HG03520 (cell line): ENCODE measurements around the gene LRGUK.
"Not testable (repeated sequence)": the region's sequence is repeated elsewhere in the genome, so short reads cannot be mapped to it uniquely, and the experiment has no call there.

Source experiments
- ATAC-seq: cut with Tn5 transposase; IDR thresholded peaks from one replicate; pipeline ENCODE4 v1.9.1; 2021; ENCODE audit warnings: mild to moderate bottlenecking, moderate library complexity; ENCODE audit not compliant: unreplicated experiment

LRGUK gene, protein sequence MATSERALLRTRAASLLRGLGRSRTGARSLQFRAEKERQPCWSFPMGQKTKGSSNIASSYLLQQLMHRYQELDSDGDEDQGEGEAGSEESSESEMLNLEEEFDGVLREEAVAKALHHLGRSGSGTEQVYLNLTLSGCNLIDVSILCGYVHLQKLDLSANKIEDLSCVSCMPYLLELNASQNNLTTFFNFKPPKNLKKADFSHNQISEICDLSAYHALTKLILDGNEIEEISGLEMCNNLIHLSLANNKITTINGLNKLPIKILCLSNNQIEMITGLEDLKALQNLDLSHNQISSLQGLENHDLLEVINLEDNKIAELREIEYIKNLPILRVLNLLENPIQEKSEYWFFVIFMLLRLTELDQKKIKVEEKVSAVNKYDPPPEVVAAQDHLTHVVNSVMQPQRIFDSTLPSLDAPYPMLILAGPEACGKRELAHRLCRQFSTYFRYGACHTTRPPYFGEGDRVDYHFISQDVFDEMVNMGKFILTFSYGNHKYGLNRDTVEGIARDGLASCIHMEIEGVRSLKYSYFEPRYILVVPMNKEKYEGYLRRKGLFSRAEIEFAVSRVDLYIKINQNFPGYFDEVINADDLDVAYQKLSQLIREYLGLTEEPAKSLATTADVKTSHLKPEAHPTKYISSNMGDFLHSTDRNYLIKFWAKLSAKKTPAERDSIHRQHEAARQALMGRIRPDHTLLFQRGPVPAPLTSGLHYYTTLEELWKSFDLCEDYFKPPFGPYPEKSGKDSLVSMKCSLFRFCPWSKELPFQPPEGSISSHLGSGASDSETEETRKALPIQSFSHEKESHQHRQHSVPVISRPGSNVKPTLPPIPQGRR

DNA sequence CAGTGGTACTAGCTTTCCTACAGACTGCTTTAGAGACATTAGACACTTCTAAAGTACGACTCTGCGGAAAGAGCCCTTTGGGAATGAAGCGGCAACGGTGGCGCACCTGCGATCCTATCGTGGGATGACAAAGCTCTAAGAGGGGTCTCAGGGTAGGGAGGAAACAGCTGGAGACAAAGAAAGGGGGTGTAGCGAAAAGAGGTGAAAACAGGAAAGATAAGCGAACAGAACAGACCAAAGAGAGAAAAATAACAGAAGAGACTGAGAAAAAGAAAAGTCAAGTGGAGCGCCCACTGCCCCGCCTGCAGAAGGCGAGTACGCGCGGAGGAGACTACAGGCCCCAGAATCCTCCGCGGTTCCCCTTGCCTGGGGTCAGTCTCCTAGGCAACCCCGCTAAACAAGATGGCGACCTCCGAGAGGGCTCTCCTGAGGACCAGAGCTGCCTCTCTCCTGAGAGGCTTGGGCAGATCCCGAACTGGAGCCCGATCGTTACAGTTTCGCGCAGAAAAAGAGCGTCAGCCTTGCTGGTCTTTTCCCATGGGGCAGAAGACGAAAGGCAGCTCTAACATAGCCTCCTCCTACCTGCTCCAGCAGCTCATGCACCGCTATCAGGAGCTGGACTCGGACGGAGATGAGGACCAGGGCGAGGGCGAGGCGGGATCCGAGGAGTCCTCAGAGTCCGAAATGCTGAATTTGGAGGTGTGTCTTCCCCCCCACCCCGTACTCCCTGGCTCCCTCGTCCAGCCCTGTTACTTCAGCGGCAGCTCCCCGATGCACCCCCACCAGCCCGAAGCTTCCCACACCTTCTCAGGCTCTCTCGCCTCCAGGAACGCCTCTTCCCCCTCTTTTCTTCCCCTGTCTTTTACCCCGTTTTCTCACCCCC lies at the start of gene LRGUK:
Gene LRGUK (plus strand): TSS at position 375 of the 883 bp plus-strand sequence. CDS start 28 bp downstream, at position 403.
- ATAC-seq: peak; percentile 100

DNA sequence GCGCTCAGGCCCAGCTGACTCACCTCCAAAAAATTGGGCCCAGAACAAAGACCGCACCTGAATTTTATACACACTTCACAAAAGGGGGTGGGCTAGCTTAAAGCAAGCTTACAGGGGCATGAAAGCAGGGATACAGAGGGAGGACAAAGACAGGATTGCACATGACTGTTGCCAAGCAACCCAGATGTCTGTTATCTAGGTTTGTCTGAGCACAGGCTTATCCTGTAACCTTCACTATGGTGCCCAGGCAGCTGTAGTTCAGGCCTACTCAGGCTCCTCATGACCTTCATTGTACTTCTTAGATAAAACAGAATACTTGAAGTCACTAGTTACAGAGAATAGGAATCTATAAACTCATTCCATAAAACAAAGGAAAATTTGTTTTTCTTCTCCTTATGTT lies 49.6 kb upstream of the LRGUK start:
- not testable (repeated sequence) for ATAC-seq

DNA sequence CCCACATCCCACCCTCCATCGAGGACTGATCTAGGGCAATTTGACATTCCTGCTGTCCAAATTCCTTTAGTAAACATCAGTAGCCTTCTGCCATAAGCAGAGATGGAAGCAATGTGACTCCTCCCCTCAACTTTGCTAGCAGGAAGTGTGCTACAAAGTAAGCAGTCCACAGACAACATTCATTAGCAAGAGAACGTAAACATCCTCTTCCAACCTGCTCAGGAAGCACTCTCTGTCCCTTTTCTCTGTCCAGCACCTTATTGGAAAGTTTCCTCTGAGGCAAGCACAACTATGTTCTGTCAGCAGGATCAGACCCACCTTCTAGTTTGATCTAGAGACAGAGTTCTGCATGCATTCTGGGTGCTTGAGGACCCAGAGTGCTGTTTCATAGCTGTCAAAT lies 48.1 kb upstream of the LRGUK start:
- ATAC-seq: no peak

DNA sequence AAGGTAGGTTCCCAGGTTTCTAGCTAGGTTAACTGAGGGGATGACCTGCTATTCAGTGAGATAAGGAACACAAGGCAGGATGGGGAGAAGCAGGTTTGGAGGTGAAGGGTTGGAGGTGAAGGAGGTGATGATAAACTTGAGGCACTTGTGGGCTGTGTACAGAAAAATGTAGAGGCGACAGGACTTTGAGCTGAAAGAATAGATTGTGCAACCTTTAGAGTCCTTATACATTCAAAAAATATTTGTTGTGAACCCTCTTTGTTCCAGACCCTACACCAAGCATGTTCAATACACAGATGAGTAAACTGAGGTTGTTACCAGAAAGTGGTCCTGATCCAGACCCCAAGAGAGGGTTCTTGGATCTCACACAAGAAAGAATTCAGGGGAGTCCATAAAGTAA lies 45.4 kb upstream of the LRGUK start:
- ATAC-seq: no peak

DNA sequence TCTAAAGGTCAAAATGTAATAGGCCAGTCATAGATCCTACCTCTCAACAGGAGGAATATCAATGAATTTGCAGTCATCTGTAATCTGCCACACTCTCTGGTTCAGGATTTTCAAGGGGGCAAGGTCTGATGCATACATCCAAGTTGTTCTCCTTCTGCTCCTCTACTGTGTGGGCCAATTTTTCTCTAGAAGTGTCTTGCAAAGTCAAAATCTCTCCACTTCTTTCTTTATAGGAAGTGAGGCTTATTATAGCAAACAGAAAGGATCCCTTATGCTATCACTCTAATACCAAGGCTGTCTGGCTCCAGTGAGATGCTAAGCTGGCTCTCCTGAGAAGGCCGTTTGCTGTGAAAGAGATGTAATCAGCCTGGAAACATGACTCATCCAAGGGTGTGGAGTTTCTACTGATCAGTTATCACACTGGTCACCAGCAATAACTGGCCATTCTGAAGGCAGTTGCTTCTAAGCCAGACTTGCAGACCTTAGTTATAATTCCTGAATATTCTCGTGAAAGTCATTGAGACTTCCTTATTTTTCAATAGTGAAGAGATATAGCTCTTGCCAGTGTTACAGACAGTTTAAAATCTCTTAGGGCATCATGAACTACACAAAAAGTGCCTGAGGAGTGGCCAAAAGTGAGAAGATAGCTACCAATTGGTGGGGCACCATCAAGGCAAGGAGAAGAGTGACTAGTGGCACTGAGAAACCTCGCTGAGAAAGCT lies 43.2 kb upstream of the LRGUK start:
- no peak for ATAC-seq

DNA sequence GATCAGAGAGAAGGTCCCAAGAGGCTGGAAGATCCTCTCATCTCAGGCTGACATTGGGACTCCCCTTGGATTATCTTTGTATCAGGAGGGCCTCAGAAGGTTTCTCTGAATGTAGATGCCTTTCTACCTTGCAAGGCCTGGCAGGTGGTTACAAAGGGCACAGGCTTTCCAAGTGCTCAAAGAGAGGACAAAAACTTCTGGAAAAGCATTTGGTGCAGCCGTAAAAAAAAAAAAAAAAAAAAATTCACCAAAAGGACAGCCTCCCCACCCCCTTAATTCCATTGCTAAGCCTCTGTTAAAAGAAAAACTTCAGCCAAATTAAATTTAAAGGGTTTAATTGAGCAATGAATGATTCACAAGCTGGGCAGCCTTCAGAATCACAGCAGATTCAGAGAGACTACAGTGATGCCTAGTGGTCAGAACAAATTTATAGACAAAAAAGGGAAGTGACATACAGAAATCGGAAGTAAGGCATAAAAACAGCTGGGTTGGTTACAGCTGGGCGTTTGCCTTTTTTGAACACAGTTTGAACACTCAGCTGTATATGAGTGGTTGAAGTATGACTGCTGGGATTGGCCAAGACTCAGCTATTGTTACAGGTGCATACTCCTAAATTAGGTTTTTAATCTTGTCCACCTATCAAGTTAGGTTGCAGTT lies 42.5 kb upstream of the LRGUK start:
- ATAC-seq: peak; percentile 71

DNA sequence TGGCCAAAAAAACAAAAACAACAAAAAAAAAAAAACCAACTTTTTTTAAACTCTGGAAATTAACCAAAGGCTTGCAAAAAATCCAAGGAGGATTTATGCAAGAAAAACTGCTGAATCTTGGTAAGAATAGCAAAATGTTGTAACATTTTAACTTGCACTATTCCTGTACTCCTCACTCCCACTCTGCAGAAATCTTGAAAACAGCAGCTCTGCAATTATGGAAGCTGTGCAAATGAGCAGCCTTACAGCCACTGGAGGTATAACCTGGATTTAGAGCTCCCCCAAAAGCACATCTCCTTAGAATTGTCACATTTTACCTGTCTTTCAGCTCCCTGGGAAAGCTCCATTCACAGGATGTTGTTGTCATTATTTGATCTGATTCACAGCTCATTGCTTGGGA lies 41.8 kb upstream of the LRGUK start:
- no peak for ATAC-seq

DNA sequence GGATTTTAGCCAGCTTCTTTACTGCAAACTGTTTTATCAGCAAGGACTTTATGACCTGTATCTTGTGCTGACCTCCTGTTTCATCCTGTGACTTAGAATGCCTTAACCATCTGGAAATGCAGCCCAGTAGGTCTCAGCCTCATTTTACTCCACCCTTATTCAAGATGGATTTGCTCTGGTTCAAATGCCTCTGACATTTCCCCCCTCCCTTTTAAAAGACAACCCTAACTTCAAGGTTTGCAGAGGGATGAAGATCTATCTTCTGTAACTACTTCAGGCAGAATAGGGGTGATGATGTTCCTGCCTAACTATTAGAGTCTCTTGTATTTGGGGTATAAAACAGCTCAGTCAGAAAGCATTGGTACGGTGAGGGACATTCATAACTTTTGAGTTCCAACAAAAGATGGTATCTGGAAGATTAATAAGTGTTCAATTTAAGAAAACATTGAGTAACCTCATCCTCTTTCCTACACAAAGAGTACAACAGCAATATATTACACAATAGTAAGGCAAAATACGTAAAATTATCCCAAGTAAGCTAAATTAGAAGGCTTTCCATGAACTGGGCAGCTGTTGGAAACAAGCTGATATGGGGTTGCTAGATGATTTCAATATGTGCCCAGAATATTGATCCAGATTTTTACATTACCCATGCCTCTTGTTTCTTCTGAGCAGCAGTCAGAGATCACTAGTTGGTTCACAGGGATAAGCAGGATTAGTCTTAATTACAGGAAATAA lies 40.0 kb upstream of the LRGUK start:
- no peak for ATAC-seq

DNA sequence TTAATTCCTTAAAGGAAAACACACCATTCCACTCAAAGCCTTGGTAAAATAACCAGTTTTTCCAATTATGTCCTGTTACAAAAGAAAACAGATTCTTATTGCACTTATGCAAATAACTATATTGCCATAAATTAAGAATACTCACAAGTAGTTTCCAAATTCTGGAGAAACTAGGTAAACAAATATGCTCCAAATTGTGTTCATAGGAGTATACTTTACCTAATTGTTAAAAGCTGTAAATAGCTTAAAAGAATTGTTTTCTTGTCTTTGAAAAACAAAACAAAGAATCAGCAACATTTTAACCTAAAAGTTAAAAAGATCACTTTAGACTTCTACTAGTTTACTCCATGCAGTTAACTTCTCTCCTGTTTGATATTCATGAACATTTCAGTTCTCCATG lies 38.9 kb upstream of the LRGUK start:
- ATAC-seq: no peak

DNA sequence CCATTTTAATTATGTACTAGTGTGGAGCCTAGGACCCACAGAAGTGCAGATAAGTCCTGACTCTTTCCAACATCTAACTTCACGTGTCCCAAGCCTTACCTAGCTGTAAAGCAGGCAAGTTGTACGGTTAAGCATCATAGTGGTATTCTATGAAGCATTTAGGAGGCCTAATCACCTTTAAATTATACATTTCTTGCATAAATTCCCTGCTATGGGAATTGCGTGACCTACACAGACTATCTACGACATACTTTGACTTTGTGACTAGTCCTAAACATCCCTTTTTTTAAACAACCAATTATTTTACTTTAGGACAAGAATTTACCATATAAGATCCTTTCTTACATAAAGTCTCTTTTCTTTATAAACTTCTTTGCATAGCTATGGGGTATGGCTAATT lies 37.7 kb upstream of the LRGUK start:
- no peak for ATAC-seq

DNA sequence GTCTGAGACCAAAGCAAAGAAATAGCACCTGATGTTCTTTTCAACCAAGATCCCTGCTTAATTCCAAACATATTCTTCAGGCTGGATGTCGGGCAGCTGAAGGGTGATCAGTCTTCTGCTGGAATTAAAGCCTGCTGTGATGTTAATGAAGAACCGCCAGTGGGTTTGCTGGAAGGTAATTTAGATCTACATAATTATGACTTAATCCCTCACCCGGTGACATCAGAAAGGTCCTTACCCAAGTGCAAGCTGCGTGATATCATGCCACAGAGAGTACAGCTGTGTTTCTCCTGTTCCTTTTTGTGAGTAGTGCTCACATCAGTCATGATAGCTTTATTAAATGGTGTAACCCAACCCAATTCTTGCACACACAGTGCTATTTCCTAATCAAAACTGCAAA lies 29.1 kb upstream of the LRGUK start:
- ATAC-seq: no peak

DNA sequence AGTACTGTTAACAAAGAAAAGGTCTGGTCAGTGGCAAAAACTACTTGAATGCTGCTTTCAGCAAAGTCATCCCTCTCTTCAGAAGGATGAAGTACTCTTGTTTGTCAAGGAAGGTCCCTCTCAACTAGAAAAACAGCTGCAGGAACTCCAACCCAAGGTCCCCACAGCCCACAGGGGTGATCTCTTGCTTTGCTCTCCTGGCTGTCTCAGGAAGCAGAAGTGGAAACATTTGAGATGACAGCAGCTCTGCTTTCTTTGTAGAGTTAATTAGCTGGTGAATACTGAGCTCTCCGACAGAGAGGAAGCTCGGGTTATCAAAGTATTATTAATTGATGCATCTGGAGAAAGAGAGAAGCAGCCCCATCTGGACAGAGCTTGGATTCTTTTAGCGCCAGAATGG lies 25.4 kb upstream of the LRGUK start:
- ATAC-seq: no peak

DNA sequence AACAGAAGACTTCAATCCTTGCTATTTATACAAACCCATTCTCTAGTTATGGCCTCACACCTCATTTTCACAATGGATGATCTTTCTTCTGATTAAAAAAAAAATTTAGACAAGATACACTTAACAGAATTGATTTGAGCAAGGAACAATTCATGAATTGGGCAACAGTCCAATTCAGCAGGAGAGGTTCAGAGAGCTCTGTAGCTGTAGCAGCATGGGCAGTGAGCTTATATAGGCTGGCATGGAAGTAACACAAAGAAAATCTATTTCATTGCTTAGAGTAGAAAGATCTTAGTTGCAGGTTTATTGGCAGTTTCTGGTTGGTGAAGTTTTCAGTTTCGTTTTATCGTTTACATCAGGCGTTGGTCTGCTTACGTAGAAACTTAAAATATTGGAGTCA lies 23.0 kb upstream of the LRGUK start:
- ATAC-seq: no peak

DNA sequence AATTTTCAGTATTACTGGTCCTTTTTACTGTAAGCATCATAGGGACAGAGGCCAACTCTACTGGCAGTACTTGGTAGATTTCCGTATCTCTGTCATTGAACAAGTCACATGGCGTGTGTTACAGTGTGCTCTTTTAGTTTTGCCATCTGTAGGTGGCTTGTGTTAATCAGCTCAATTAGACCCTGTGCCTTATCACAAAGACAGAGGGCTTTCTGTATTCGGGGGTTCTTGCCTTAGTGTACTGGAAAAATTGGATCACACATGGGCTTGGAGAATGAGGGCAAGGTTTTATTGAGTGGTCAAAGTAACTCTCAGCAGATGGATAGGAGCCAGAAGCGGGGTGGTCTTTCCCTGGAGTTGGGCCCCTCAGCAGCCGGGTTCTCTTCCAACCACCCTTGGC lies 21.3 kb upstream of the LRGUK start:
- ATAC-seq: no peak

DNA sequence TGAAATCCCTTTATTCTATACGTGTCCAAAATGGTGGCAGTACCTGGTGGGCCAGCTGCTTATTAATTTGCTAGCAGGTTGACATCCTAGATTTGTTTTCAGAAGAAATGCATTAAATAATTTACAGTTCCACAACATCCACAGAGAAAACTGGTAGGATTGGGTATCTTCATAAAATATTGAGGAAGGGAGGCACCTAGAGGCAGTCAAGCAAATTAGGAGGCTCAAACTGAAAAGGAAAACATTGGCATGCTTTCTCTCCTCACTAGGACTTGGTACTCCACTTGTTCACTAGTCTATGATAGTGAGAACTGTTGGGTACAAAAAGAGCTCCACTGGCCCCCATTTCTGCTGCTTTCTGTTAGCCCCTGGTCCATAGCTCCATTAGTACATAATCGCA lies 18.3 kb upstream of the LRGUK start:
- no peak for ATAC-seq

DNA sequence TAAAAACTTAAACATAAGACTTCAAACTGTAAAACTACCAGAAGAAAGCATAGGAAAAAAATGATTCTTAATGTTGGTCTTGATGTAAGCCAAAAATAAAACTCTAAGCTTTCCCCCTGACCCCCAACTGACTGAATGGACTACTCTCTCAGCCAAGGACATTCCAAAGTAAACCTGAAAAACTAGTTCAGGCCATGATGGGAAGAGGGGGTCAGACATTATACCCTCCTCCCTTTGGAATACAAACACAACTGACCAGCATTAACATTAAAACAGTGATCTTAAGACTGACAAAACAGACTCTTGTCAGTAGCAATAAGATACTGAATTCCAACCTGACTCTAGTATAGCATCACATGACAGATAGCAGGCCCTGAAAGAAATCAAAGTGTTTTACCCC lies 13.5 kb upstream of the LRGUK start:
- no peak for ATAC-seq

DNA sequence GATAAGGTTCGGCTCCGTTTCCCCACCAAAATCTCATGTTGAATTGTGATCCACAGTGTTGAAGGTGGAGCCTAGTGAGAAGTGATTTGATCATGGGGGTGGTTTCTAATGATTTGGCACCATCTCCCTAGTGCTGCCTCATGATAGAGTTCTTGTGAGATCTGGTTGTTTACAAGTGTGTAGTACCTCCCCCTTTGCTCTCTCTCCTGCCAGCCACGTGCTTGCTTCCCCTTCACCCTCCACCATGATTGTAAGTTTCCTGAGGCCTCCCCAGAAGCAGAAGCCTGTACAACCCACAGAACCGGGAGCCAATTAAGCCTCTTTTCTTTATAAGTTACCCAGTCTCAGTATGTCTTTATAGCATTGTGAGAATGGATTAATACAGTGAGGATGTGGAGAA lies 12.1 kb upstream of the LRGUK start:
- ATAC-seq: no peak

DNA sequence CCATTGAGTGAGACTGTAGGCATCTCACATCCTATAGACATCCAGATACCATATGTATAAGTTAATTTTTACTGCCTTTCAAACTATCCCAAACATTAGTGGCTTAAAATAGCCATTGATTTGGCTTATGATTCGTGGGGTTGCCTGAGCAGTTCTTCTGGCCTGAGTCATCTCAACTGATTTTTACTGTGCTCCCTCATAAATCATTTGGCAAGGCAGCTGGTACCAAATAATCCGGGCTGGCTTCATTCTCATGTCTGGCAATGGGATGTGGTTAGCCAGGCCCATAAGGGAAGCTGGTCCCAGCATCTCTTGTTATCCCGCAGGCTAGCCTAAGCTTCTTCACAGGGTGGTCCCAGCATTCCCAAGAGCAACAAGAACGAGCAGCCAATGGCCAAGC lies 6.7 kb upstream of the LRGUK start:
- ATAC-seq: no peak

DNA sequence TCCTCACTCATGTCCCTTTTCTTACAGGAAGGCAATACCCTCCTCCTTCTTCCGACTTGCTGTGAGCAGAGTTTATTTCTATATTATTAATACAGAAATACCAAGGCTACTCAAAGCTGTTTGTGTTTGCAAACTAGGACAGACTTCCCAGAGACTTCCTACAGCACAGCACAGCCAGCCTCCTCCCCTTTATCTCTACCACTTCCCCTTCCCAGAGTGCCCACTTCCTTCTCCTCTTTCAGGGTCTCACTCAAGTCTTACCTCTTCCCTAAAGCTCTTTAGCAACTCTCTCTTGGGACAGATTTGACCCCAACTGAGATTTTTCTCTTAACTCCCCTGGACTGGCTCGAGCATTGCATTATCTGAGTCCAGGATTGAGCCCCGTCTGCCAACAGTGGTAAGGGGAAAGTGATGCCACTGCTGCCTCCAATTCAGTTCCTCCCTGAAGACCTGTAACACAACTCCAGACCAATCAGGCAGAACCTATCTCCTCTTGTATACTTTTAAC lies 5.5 kb upstream of the LRGUK start:
- ATAC-seq: no peak
